Urinary bladder (tissue), 4 donors: ENCODE measurements around the gene DZIP3. TPM values are rescaled to one million over a fixed set of nuclear protein-coding genes. Genes with fewer than 3 reads are reported as not detected.

Source experiments
- DNase-seq: peaks from one replicate; pipeline ENCODE4 v3.0.0-alpha.2; 2015; ENCODE audit errors: extremely low spot score
- H3K27ac ChIP-seq: one replicate; pipeline ENCODE4 v1.5.1; 2013; ENCODE audit warnings: low read depth, mild to moderate bottlenecking, moderate library complexity
- H3K36me3 ChIP-seq: one replicate; pipeline ENCODE4 v1.6.1; 2013; ENCODE audit warnings: mild to moderate bottlenecking, moderate library complexity; ENCODE audit not compliant: insufficient read depth
- H3K4me1 ChIP-seq: one replicate; pipeline ENCODE4 v1.6.1; 2013; ENCODE audit warnings: mild to moderate bottlenecking, moderate library complexity; ENCODE audit not compliant: insufficient read depth
- H3K4me3 ChIP-seq: one replicate; pipeline ENCODE4 v1.5.1; 2013; ENCODE audit warnings: low read depth, low read length
- WGBS: extraction: QIAGEN DNeasy Blood & Tissue Kit; methylation state at CpG from one replicate; pipeline ENCODE4 v1.1.7; 2013; 5-methylcytosine and 5-hydroxymethylcytosine counted together
- polyA plus RNA-seq: library from polyadenylated mRNA; stranded (reverse); fragments of 200-250 nt; gene quantifications from one replicate; pipeline ENCODE4 v1.2.3, GENCODE V29; 2013
- total RNA-seq: library from RNA; depleted of rRNA; stranded (reverse); fragments of >200 nt; gene quantifications from one replicate; pipeline ENCODE4 v1.2.3, GENCODE V29; 2014
- donor health status: healthy with polysubstance abuse.
- donor health status: healthy.

DZIP3 gene
- total and polyA plus RNA-seq, 2 donors = 8.2 to 39.2 TPM

DNA sequence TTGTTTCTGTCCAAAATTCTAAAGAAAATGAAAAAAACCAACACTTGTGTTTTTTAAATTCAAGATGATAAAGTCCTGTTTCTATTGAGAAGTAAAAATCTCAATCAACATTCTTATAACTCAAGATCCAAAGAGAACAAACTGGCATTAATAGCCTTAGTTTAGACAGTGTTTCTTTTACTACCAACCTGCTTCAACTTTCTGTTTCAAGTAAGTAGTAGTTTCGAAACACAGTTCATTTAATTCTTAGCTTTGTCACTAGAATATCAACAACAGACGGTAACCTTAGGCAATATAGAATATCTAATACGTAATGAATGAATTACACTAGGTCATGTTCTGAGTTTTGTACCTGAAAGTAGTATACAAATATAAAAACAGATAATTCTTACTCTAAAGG lies 24.0 kb upstream of the DZIP3 start:
- Histone ChIP-seq H3K36me3 (no peaks in the 10 kb centered on the region), H3K4me1 (no peaks in the 10 kb centered on the region), H3K4me3 (no peak overlapping the region), H3K27ac (no peak overlapping the region)
- no peak for DNase-seq
- 93% methylated on average over 3 of the region's 3 CpGs for WGBS

DNA sequence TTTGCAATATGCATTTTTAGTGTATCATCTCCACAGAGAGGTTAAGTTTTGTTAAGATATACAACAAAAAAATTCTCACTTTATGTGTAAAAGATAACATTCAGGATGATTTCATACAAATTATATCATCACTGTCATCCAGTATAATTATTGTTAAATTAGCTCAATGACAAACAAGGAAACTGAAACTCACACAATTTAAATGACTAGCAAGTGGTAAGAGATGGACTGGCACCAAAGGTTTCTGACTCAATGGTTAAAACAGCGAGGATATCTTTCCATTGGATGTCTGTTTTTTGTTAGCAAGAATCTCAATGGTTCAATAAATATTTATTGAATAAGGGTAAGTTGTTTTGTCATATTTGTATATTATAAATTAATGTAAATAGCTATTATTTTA lies 22.9 kb upstream of the DZIP3 start:
- H3K36me3 ChIP-seq = no peaks in the 10 kb centered on the region
- H3K4me3 ChIP-seq = no peak overlapping the region
- no peak for DNase-seq
- H3K27ac ChIP-seq = no peak overlapping the region
- 98% methylated on average over 1 of the region's 1 CpG for WGBS
- H3K4me1 ChIP-seq = no peaks in the 10 kb centered on the region

DNA sequence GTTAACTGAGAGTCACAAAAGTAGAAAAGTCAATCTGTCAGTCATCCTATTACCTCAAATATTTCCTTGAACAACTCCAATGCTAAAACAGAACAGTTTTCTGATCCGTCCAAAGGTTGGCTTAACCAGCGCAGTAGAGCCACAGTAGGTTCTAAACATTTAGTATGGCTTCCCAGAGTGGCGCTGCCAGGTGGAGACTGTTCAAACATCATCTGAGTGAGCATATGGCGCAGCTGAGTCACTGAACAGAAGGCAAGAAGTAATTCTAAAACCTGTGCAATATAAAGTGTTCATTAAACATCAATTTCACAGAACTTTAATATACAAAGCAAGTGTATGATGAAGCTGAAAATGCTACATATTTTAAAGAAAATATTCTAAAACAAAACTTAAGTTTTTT lies 20.2 kb upstream of the DZIP3 start:
- no peak for DNase-seq
- no peak overlapping the region for H3K4me3 ChIP-seq
- 98% methylated on average over 4 of the region's 4 CpGs for WGBS

DNA sequence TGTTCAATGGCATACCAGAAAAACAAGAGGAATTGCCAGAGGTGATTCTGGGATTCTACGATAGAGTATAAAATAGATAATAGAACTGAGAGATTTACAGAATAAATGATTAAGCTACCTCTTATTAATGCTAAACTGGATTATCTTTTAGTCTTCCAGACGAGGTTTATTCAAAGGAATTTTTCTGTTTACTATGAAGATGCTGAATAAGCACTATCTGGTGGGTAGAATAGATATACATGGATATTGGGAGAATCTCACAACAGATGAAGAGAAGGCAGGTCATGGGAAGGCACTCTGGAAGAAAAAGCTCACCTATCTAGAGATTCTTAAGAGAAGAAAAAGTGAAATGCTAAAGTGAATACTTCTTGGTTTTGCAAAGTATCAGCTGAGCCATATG lies 11.5 kb upstream of the DZIP3 start:
- no peak for DNase-seq
- no peaks in the 10 kb centered on the region for H3K4me1 ChIP-seq
- H3K27ac ChIP-seq = no peak overlapping the region
- WGBS = 81% methylated on average over 2 of the region's 2 CpGs
- H3K4me3 ChIP-seq = no peak overlapping the region
- no peaks in the 10 kb centered on the region for H3K36me3 ChIP-seq

More for the DNA sequence above, 20.2 kb upstream of the DZIP3 start:
- no peaks in the 10 kb centered on the region for H3K4me1 ChIP-seq
- H3K36me3 ChIP-seq = no peaks in the 10 kb centered on the region
- H3K27ac ChIP-seq = no peak overlapping the region

DNA sequence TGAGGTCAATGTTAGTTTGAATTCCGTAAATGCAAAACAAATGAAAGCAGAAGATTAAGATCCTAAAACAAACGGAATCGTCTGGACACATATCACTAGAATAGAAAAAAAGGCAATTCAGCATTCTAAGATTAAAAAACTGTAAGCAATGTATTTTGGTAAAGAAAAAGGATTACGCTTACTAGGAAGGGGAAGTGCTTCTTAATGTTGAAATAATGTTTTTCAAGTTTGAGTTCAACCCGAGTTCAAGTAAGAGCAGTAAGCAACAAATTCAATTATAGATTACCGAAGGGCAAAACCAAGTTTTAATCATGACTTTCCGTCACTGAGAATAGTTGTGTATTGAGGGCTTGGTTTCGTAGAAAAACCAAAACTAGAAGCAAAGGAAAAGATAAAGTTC lies 921 bp upstream of the DZIP3 start:
- WGBS = 1% methylated on average over 8 of the region's 8 CpGs

DNA sequence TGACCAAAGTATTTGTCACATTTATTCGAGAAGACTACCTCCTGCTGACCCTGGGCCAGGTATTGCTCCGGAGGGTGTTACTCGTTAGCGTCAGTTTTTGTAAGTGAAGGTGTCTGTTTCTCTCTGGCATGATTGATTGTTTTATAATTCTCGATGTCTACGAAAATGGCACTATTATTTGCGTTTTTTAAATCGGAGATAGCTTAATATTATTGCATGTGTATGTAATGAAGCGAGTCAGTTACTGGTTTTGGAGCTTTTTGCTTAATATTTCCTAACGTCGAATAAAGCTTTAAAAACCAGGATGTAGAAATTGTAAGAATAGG lies 439 bp downstream of the DZIP3 start:
- Histone ChIP-seq H3K4me3 (peak overlapping the region; percentile 72), H3K4me1 (no peaks in the 10 kb centered on the region)
- WGBS = under 1% methylated on average over 11 of the region's 11 CpGs

More for the DNA sequence above, 921 bp upstream of the DZIP3 start:
- Histone ChIP-seq H3K4me3 (peak overlapping the region; percentile 72), H3K36me3 (no peaks in the 10 kb centered on the region), H3K4me1 (no peaks in the 10 kb centered on the region), H3K27ac (no peak overlapping the region)
- no peak for DNase-seq

DNA sequence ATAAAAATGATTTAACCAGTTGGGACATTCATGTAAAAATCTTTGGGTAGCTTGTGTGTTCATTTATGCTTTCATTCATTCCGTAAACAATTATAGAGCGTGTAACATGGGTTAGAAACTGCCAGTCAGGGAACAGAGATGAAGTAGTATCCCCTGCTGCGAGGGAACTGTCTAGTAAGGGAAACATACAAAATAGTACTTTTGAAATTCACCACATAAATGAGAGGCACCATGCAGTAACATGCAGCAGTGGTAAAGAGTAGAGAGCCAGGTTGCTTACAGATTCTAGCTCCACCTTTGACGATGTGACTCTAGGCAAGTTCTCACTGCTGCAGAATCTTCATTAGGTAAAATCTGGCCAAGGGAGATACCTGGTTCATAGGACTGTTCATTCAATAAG lies 938 bp downstream of the DZIP3 start:
- no peak for DNase-seq
- Histone ChIP-seq H3K36me3 (no peaks in the 10 kb centered on the region), H3K4me3 (no peak overlapping the region), H3K27ac (no peak overlapping the region), H3K4me1 (no peaks in the 10 kb centered on the region)
- 16% methylated on average over 4 of the region's 4 CpGs for WGBS

More for the DNA sequence above, 439 bp downstream of the DZIP3 start:
- Histone ChIP-seq H3K36me3 (no peaks in the 10 kb centered on the region), H3K27ac (peak overlapping the region; percentile 44)
- DNase-seq = no peak

DNA sequence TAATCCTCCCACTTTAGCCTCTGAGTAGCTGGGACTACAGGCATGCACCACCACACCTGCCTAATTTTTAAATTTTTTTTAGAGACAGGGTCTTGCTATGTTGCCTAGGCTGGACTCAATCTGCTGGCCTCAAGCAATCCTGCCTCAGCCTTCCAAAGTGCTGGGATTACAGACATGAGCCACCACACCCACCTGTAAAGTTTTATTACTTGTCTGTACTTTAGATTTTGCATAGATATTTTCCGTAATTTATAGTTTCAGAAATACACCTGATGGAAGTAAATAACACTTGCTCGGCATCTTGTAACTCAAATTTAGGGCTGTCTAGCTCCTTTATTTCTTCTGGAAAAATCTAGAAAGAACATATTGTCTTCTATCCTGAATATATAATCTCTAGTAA lies 5.8 kb downstream of the DZIP3 start:
- 86% methylated on average over 2 of the region's 2 CpGs for WGBS
- Histone ChIP-seq H3K4me3 (no peak overlapping the region), H3K4me1 (no peaks in the 10 kb centered on the region), H3K27ac (no peak overlapping the region), H3K36me3 (no peaks in the 10 kb centered on the region)
- no peak for DNase-seq

DNA sequence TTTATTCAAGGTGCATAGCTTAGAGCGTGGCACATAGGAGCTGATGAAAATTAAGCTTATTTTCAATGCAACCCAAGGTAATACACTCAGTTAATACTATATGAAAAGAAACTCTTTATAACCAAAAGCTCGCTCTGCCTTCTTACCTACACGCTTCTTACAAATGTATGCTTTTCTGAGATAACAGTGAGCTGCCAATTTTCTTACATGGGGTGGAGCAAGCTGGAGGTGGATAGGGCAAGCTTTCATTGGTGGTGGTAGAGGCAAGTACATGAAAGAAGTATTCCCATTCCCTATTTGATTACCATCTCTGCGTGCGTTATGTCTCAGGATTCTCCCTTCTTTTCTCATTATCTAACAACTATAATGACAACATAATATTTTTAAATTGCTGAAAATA lies 8.9 kb downstream of the DZIP3 start:
- H3K27ac ChIP-seq = no peak overlapping the region
- 75% methylated on average over 5 of the region's 5 CpGs for WGBS
- DNase-seq = no peak
- H3K36me3 ChIP-seq = no peaks in the 10 kb centered on the region
- no peaks in the 10 kb centered on the region for H3K4me1 ChIP-seq
- H3K4me3 ChIP-seq = no peak overlapping the region

DNA sequence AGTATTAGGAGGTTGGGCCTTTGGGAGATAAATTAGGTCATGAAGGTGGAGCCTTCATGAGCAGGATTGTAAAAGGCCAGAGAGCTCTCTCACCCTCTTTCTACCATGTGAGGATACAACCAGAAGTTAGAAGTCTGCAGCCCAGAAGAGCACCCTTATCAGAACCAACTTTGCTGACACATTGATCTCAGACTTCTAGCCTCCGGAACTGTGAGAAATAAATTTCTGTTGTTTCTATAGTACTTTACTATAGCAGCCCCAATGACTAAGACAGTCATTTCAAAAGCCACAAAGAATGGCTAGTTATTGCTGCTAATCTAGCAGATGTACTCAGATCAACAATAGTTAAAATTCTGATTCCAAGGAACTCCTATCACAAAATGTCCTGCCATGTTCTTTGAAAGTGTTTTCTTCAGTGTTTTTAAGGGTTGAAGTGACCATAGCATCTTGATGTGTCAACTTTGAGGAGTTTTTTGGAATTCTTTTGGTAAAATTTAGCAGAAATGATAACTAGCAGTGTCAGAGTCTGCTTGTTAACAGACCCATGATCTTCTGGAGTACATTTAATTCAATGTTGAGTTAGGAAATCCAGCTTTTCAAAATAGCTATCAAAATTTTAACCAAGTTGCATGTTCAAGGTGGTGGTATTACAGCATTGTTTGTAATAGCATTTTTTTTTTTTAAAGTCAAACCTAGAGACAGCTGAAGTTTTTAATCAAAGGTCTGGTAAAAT lies 10.3 kb downstream of the DZIP3 start:
- Histone ChIP-seq H3K4me3 (no peak overlapping the region), H3K36me3 (no peaks in the 10 kb centered on the region), H3K4me1 (no peaks in the 10 kb centered on the region), H3K27ac (no peak overlapping the region)
- no peak for DNase-seq
- 94% methylated on average over 1 of the region's 1 CpG for WGBS

DNA sequence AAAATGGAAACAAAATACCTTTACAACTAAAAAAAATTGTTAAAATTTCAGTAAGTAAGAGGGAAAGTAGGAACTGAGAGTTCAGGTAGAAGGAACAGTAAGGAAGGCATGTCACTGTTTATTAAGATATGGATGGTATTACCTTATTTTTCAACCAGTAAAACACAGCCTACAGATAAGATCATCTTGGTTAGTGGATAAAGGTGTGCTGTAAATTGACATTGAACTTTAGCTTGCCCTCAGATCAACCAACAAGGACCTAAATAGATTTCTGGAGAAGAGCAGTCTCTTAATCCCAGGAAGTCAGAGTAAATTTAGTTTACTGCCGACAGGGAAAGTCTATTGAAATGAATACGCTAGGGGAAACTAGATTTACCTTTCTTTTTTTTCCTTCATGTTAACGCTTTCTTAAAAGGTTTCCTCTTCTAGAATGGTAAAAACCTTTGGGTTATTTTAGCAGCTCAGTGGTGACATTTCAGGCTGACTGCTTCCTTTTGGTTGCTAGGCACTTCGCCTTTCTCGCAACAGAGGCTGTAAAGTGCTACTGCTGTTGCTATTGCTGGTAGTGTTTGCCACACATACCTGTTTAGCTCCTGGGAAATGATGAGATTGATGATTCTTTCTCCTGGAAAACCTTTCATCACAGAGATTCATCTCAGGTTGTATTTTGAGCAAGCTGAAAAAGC lies 12.9 kb downstream of the DZIP3 start:
- Histone ChIP-seq H3K36me3 (no peaks in the 10 kb centered on the region), H3K4me3 (no peak overlapping the region), H3K4me1 (no peaks in the 10 kb centered on the region), H3K27ac (no peak overlapping the region)
- DNase-seq = no peak
- WGBS = 58% methylated on average over 5 of the region's 5 CpGs

DNA sequence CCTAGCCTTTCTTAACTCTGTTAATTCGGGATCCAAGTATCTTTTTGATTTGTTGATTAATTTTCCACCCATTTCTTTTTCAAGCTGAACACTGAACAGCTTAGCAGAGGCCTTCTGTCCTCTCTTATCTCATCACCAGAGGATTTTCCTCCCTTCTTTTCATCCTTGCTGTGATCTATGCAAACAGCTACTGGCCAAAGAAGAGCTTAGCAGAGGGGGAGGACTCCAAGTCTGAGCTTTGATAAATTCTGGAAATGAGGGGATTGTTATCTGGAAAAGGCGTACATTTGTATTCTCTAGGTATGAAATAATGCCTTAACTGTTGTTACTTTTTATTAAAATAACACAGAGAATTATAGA lies 13.4 kb downstream of the DZIP3 start:
- DNase-seq = no peak
- 59% methylated on average over 2 of the region's 2 CpGs for WGBS
- no peak overlapping the region for H3K4me3 ChIP-seq
- no peaks in the 10 kb centered on the region for H3K36me3 ChIP-seq
- H3K4me1 ChIP-seq = no peaks in the 10 kb centered on the region
- no peak overlapping the region for H3K27ac ChIP-seq

DNA sequence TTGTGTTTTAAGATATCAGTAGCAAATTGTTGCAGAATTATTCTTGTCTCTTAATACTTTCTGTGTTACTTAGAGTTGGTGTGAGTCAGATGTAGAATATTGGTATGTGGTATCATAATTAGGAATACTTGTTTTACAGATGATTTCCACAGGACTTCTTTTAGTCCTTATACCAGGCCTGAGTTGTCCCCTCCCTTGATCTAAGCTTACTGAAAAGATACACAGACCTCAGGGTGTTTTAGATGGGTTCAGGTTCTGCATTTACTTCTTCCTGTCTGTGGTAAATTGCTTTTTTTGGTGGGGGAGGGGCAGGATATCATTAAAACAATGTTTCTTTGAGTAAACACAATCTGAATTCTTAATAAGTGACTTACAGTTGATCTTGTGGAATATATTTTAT lies 14.2 kb downstream of the DZIP3 start:
- no peak overlapping the region for H3K4me3 ChIP-seq
- H3K27ac ChIP-seq = no peak overlapping the region
- H3K36me3 ChIP-seq = no peaks in the 10 kb centered on the region
- DNase-seq = no peak
- no peaks in the 10 kb centered on the region for H3K4me1 ChIP-seq

DNA sequence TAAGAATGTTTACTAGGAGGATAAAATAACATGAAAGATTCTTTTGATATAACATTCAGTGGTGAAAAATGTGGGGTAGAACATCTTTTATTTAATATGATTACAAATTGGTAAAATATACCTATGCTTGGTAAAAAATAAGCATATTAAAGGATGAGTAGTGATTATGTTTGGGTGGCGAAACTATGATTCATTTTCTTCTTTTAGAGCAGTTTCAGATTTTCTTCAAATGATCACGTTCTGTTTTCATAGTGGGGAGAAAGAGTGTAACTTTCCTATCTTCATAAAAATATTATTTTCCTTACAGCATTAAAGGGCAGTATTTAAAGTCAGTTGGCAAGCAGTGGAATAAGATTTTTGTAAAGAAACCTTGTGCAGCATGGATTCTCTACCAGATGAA lies 15.5 kb downstream of the DZIP3 start:
- no peak overlapping the region for H3K4me3 ChIP-seq
- no peaks in the 10 kb centered on the region for H3K36me3 ChIP-seq
- no peak overlapping the region for H3K27ac ChIP-seq
- WGBS = 97% methylated on average over 2 of the region's 2 CpGs
- DNase-seq = no peak
- no peaks in the 10 kb centered on the region for H3K4me1 ChIP-seq
